ENCODE data around the gene CGNL1.

The CGNL1 gene

DNA sequence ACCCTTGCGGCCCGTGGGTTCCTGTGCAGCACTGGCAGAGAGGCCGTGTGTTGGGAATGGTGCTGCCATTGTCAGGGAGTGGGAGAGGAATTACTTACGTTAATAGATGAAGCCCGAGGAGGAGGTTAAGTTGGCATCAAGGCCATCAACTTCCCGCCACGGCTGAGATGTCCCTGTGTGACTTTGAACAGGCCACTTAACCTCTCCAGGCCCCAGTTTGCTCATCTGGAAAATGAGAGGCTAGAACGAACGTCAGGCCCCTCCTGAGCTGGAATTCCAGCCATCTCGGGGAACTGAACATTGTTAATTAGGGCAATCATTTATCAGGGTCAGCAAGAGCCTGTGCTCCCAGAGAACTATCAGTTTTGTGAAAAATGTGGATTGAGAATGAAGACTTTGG lies 124.0 kb downstream of the CGNL1 start:
- Histone ChIP-seq H3K9me3 (ENCODE audit: control extremely low read depth in 1 of 5, control insufficient read depth in 4 of 5, insufficient read depth in 2 of 5, low read depth in 1 of 5, low read length in 4 of 5) (no peaks in the 10 kb centered on the region), H3K27me3 (replicated peaks in 2 of 5; ENCODE audit: control insufficient read depth in 4 of 5, insufficient read depth in 5 of 5, low read length in 4 of 5) (no peaks in the 10 kb centered on the region), H3K36me3 (ENCODE audit: control insufficient read depth in 4 of 4, insufficient read depth in 4 of 4, low read length in 3 of 4) (no peaks in the 10 kb centered on the region), H3K27ac (ENCODE audit: insufficient read depth in 1 of 2, low read depth in 1 of 2, low read length in 2 of 2, poor library complexity in 1 of 2, severe bottlenecking in 2 of 2) (no peak overlapping the region), H3K4me3 (ENCODE audit: control insufficient read depth in 1 of 7, extremely low read depth in 1 of 7, insufficient read depth in 4 of 7, low read depth in 2 of 7, low read length in 6 of 7) (no peak overlapping the region), H3K4me1 (ENCODE audit: control extremely low read depth in 1 of 4, control insufficient read depth in 4 of 4, insufficient read depth in 4 of 4, low read length in 3 of 4) (no peaks in the 10 kb centered on the region)
- ChIA-PET CTCF (interaction anchor here (1.5 kb wide), 1 partner anchor 29 kb away, joined by 4 read pairs; no protein-coding TSS in a partner anchor), POLR2A (no interaction called here)
- no peak for DNase-seq
- 93% methylated on average over 10 of the region's 10 CpGs for WGBS (ENCODE audit: insufficient coverage)

DNA sequence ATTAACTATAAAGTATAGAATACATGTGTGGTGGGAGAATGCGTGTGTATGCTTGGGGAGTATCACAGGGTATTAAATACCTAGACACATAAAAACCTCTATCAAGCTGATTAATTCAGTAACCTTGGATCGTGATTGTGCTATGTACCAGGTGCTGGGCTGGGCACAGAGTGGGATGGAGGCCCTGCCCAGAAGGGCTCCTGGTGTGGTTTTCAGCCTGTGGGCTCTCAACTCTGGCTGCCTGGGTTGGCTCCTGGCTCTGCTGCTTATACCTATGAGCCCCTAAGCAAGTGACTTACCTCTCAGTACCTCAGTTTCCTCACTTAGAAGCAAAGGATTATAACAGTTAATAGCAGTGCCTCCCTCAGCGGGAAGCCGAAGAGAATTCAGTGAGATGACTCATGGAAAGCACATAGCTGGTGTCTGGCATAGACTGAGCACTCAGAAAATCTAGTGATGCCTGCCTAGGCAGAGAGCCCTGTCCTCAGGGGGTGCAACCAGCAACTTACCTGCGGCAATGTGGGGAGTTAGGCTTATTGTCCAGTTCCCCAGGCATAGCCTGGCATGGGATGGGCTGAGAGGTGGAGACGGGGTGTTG lies 124.8 kb downstream of the CGNL1 start:
- H3K9me3 ChIP-seq (ENCODE audit: control extremely low read depth in 1 of 5, control insufficient read depth in 4 of 5, insufficient read depth in 2 of 5, low read depth in 1 of 5, low read length in 4 of 5) = no peaks in the 10 kb centered on the region
- H3K27me3 ChIP-seq (replicated peaks in 2 of 5; ENCODE audit: control insufficient read depth in 4 of 5, insufficient read depth in 5 of 5, low read length in 4 of 5) = no peaks in the 10 kb centered on the region
- H3K36me3 ChIP-seq (ENCODE audit: control insufficient read depth in 4 of 4, insufficient read depth in 4 of 4, low read length in 3 of 4) = no peaks in the 10 kb centered on the region
- ChIA-PET CTCF (interaction anchor here (1.5 kb wide), 1 partner anchor 28 kb away, joined by 4 read pairs; no protein-coding TSS in a partner anchor), POLR2A (no interaction called here)
- DNase-seq = no peak
- no peak overlapping the region for H3K27ac ChIP-seq (ENCODE audit: insufficient read depth in 1 of 2, low read depth in 1 of 2, low read length in 2 of 2, poor library complexity in 1 of 2, severe bottlenecking in 2 of 2)
- no peaks in the 10 kb centered on the region for H3K4me1 ChIP-seq (ENCODE audit: control extremely low read depth in 1 of 4, control insufficient read depth in 4 of 4, insufficient read depth in 4 of 4, low read length in 3 of 4)
- 93% methylated on average over 5 of the region's 6 CpGs for WGBS (ENCODE audit: insufficient coverage)
- H3K4me3 ChIP-seq (ENCODE audit: control insufficient read depth in 1 of 7, extremely low read depth in 1 of 7, insufficient read depth in 4 of 7, low read depth in 2 of 7, low read length in 6 of 7) = no peak overlapping the region

DNA sequence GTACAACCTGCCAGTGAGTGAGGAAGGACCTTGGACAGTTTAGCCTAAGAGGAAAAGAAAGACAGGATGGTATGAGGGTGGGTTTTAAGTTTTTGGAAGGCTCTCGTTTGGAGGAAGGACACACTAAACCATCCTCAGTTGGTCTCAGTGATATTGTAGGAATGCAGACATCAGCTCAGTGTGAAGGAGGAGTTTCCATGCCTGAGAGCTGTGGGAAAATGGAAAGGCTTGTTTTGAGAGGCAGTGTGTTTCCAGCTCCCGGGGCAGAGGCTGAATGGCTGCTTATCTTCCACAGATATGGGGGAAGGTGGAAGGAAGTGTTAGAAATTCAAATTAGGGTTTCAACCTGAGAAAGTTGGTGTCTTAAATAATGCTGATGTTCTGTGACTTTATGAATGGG lies 125.8 kb downstream of the CGNL1 start:
- Histone ChIP-seq H3K36me3 (ENCODE audit: control insufficient read depth in 4 of 4, insufficient read depth in 4 of 4, low read length in 3 of 4) (no peaks in the 10 kb centered on the region), H3K4me1 (ENCODE audit: control extremely low read depth in 1 of 4, control insufficient read depth in 4 of 4, insufficient read depth in 4 of 4, low read length in 3 of 4) (no peaks in the 10 kb centered on the region), H3K4me3 (ENCODE audit: control insufficient read depth in 1 of 7, extremely low read depth in 1 of 7, insufficient read depth in 4 of 7, low read depth in 2 of 7, low read length in 6 of 7) (no peak overlapping the region), H3K9me3 (ENCODE audit: control extremely low read depth in 1 of 5, control insufficient read depth in 4 of 5, insufficient read depth in 2 of 5, low read depth in 1 of 5, low read length in 4 of 5) (no peaks in the 10 kb centered on the region), H3K27me3 (replicated peaks in 2 of 5; ENCODE audit: control insufficient read depth in 4 of 5, insufficient read depth in 5 of 5, low read length in 4 of 5) (no peaks in the 10 kb centered on the region), H3K27ac (ENCODE audit: insufficient read depth in 1 of 2, low read depth in 1 of 2, low read length in 2 of 2, poor library complexity in 1 of 2, severe bottlenecking in 2 of 2) (no peak overlapping the region)
- 44% methylated on average over 2 of the region's 2 CpGs for WGBS (ENCODE audit: insufficient coverage)
- ChIA-PET CTCF (no interaction called here), POLR2A (no interaction called here)
- DNase-seq = no peak

DNA sequence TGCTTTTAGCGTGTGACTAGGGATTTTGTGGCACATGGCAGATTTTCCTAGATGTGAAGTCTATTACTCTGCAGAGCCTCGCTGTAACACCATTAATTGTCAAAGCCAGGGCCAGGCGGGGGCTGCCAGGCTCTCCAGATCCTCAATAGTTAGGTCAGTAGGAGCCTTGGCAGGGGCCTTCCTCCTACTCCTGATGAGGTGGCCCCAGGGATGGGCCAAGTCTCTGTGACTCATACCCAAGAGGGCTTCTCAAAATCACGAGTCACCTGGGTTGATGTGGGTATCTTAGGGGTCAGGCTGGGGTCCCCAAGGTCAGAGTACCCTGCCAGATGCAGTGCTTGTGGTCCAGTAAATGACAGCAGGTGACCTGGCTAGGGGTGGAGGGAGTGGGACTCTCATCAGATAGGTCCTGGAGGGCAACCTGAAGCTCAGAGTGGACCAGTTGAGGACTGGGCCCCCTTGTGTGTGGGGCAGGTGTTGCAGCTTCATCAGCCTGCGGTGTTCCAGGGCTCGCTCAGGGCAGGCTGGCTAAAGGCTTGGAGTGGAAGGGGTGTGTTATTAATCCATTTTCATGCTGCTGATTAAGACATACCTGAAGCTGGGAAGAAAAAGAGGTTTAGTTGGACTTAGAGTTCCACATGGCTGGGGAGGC lies 126.9 kb downstream of the CGNL1 start:
- no peak overlapping the region for H3K27ac ChIP-seq (ENCODE audit: insufficient read depth in 1 of 2, low read depth in 1 of 2, low read length in 2 of 2, poor library complexity in 1 of 2, severe bottlenecking in 2 of 2)
- CTCF ChIA-PET = no interaction called here
- no peak for DNase-seq
- H3K9me3 ChIP-seq (ENCODE audit: control extremely low read depth in 1 of 5, control insufficient read depth in 4 of 5, insufficient read depth in 2 of 5, low read depth in 1 of 5, low read length in 4 of 5) = no peaks in the 10 kb centered on the region
- WGBS (ENCODE audit: insufficient coverage) = 98% methylated on average over 5 of the region's 6 CpGs
- H3K27me3 ChIP-seq (replicated peaks in 2 of 5; ENCODE audit: control insufficient read depth in 4 of 5, insufficient read depth in 5 of 5, low read length in 4 of 5) = no peaks in the 10 kb centered on the region
- H3K4me3 ChIP-seq (ENCODE audit: control insufficient read depth in 1 of 7, extremely low read depth in 1 of 7, insufficient read depth in 4 of 7, low read depth in 2 of 7, low read length in 6 of 7) = no peak overlapping the region
- no peaks in the 10 kb centered on the region for H3K36me3 ChIP-seq (ENCODE audit: control insufficient read depth in 4 of 4, insufficient read depth in 4 of 4, low read length in 3 of 4)
- POLR2A ChIA-PET = no interaction called here
- no peaks in the 10 kb centered on the region for H3K4me1 ChIP-seq (ENCODE audit: control extremely low read depth in 1 of 4, control insufficient read depth in 4 of 4, insufficient read depth in 4 of 4, low read length in 3 of 4)

DNA sequence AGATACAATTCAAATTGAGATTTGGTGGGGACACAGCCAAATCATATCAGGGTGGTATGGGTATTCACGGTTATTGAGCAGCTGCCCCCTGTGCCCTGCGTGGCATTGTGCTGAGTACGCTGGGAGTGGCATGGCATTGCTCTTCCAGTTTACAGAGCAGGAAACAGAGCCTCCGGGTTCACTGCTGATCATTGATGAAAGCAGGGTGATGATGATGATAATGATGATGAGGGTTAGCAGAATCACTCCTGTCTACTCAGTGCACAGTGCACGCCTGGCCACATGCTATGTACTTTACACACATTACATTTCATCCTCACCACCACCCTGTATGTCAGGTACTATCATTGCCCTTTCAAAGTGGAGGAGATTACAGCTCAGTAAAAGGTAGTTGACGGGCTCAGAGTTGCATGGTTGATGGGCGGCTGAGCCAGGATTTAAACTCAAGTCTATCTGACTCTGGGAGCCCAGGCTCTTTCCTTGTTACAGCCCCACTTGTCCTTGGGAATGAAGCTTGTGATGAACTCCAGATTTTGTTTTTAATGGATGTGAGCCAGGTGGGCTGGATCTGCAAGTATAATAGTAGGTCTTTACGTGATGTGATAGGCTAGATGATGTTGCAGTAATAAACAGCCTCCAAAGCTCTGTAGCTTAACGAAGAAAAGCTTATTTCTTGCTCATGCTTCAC lies 127.8 kb downstream of the CGNL1 start:
- no peaks in the 10 kb centered on the region for H3K36me3 ChIP-seq (ENCODE audit: control insufficient read depth in 4 of 4, insufficient read depth in 4 of 4, low read length in 3 of 4)
- H3K4me3 ChIP-seq (ENCODE audit: control insufficient read depth in 1 of 7, extremely low read depth in 1 of 7, insufficient read depth in 4 of 7, low read depth in 2 of 7, low read length in 6 of 7) = no peak overlapping the region
- no peak overlapping the region for H3K27ac ChIP-seq (ENCODE audit: insufficient read depth in 1 of 2, low read depth in 1 of 2, low read length in 2 of 2, poor library complexity in 1 of 2, severe bottlenecking in 2 of 2)
- H3K9me3 ChIP-seq (ENCODE audit: control extremely low read depth in 1 of 5, control insufficient read depth in 4 of 5, insufficient read depth in 2 of 5, low read depth in 1 of 5, low read length in 4 of 5) = no peaks in the 10 kb centered on the region
- H3K4me1 ChIP-seq (ENCODE audit: control extremely low read depth in 1 of 4, control insufficient read depth in 4 of 4, insufficient read depth in 4 of 4, low read length in 3 of 4) = no peaks in the 10 kb centered on the region
- 94% methylated on average over 6 of the region's 9 CpGs for WGBS (ENCODE audit: insufficient coverage)
- CTCF ChIA-PET = interaction anchor here (1.2 to 1.3 kb wide), 2 partner anchors 11 to 29 kb away, joined by 3 to 5 read pairs; no protein-coding TSS in a partner anchor
- no peaks in the 10 kb centered on the region for H3K27me3 ChIP-seq (replicated peaks in 2 of 5; ENCODE audit: control insufficient read depth in 4 of 5, insufficient read depth in 5 of 5, low read length in 4 of 5)
- DNase-seq = no peak
- POLR2A ChIA-PET = no interaction called here

DNA sequence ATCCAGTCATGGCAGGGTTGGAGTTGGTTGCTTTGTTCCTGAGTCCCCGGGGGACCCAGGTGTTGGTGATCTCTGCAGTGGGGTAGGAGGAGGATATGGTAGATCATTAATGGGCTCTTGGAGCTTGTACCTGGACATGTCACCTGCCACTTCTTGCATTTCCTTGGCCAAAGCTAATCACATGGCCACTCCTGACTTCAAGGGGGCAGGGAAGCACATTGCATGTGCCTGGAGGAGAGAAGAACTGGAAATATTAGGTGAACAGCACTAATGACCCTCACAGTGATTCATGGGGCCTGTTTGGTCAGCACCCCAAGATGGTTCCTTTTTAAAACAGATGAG lies 128.3 kb downstream of the CGNL1 start:
- POLR2A ChIA-PET = no interaction called here
- CTCF ChIA-PET = interaction anchor here (1.2 to 1.3 kb wide), 2 partner anchors 11 to 29 kb away, joined by 3 to 5 read pairs; no protein-coding TSS in a partner anchor

DNA sequence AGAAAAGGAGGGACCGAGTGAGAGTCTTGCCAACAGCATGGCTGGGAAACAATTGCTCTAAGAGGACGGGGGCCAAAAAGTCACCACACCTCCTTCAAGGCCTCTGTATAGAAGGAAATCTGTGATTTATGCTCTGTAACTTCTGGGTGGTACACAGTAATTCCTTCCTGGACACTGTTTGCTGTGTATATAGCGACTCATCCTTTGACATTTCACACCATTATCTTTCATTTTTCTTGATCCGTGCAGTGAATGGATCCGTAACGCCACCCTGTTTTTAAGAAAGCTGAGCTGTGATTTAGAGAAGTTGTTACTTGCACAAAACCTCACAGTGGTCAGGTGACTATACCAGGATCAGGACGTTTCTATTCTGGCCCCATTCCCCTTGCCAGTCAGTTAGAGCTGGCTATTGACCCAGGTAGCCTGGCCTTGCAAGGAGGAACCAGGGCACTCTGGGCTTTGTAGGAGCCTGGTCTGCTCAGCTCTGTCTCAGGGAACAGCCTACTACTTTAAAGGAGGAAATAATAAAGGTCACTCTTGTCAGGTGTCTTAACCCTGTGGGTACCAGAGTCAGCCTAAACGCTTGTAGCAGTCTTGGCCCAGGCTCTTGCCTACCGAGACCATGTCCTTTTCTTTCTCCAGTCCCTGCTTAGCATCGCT lies 128.9 kb downstream of the CGNL1 start:
- CTCF ChIA-PET = interaction anchor here (1.2 to 1.3 kb wide), 2 partner anchors 10 to 28 kb away, joined by 3 to 5 read pairs; no protein-coding TSS in a partner anchor
- POLR2A ChIA-PET = no interaction called here
- H3K4me1 ChIP-seq (ENCODE audit: control extremely low read depth in 1 of 4, control insufficient read depth in 4 of 4, insufficient read depth in 4 of 4, low read length in 3 of 4) = peaks cover 0 to 5% (median 1%) of the 10 kb centered on the region in 4 experiments

More for the DNA sequence above, 128.3 kb downstream of the CGNL1 start:
- Histone ChIP-seq H3K9me3 (ENCODE audit: control extremely low read depth in 1 of 5, control insufficient read depth in 4 of 5, insufficient read depth in 2 of 5, low read depth in 1 of 5, low read length in 4 of 5) (no peaks in the 10 kb centered on the region), H3K36me3 (ENCODE audit: control insufficient read depth in 4 of 4, insufficient read depth in 4 of 4, low read length in 3 of 4) (no peaks in the 10 kb centered on the region), H3K27ac (ENCODE audit: insufficient read depth in 1 of 2, low read depth in 1 of 2, low read length in 2 of 2, poor library complexity in 1 of 2, severe bottlenecking in 2 of 2) (no peak overlapping the region), H3K4me3 (ENCODE audit: control insufficient read depth in 1 of 7, extremely low read depth in 1 of 7, insufficient read depth in 4 of 7, low read depth in 2 of 7, low read length in 6 of 7) (no peak overlapping the region), H3K4me1 (ENCODE audit: control extremely low read depth in 1 of 4, control insufficient read depth in 4 of 4, insufficient read depth in 4 of 4, low read length in 3 of 4) (no peaks in the 10 kb centered on the region), H3K27me3 (replicated peaks in 2 of 5; ENCODE audit: control insufficient read depth in 4 of 5, insufficient read depth in 5 of 5, low read length in 4 of 5) (no peaks in the 10 kb centered on the region)
- DNase-seq = no peak
- 100% methylated on average over 1 of the region's 1 CpG for WGBS (ENCODE audit: insufficient coverage)

More for the DNA sequence above, 128.9 kb downstream of the CGNL1 start:
- no peaks in the 10 kb centered on the region for H3K27me3 ChIP-seq (replicated peaks in 2 of 5; ENCODE audit: control insufficient read depth in 4 of 5, insufficient read depth in 5 of 5, low read length in 4 of 5)
- DNase-seq = no peak
- no peaks in the 10 kb centered on the region for H3K9me3 ChIP-seq (ENCODE audit: control extremely low read depth in 1 of 5, control insufficient read depth in 4 of 5, insufficient read depth in 2 of 5, low read depth in 1 of 5, low read length in 4 of 5)
- H3K36me3 ChIP-seq (ENCODE audit: control insufficient read depth in 4 of 4, insufficient read depth in 4 of 4, low read length in 3 of 4) = no peaks in the 10 kb centered on the region
- H3K27ac ChIP-seq (ENCODE audit: insufficient read depth in 1 of 2, low read depth in 1 of 2, low read length in 2 of 2, poor library complexity in 1 of 2, severe bottlenecking in 2 of 2) = no peak overlapping the region
- H3K4me3 ChIP-seq (ENCODE audit: control insufficient read depth in 1 of 7, extremely low read depth in 1 of 7, insufficient read depth in 4 of 7, low read depth in 2 of 7, low read length in 6 of 7) = no peak overlapping the region
- 87% methylated on average over 8 of the region's 10 CpGs for WGBS (ENCODE audit: insufficient coverage)

Data from common myeloid progenitor, CD34-positive (primary cell).